CD14-positive monocyte (primary cell): ENCODE data around the gene ANKRD22. TPM values are rescaled to one million over a fixed set of nuclear protein-coding genes. Genes with fewer than 3 reads are reported as not detected.

ENCODE experiments used
- DNase-seq, 3 donors: peaks; one replicate each; pipeline ENCODE4 v3.0.0-alpha.2; 2011 to 2022
- H2AFZ ChIP-seq: 2 replicates; pipeline ENCODE4 v1.6.0; 2012; ENCODE audit warnings: mild to moderate bottlenecking, low read depth, low read length, inconsistent platforms; ENCODE audit not compliant: insufficient read depth, poor library complexity, severe bottlenecking
- H3K27ac ChIP-seq, 2 donors: 1 replicate in 1 of 2; 2 replicates in 1 of 2; pipeline ENCODE4 v1.5.1; 2012 to 2013; ENCODE audit warnings: low read length in 2 of 2, control low read depth in 1 of 2, inconsistent platforms in 1 of 2, low read depth in 1 of 2, mild to moderate bottlenecking in 1 of 2
- H3K27me3 ChIP-seq, 2 donors: one replicate each; pipeline versions ENCODE4 v1.6.0 to v1.6.1; 2011 to 2013; ENCODE audit warnings: low read length in 2 of 2; ENCODE audit not compliant: control insufficient read depth in 2 of 2, insufficient read depth in 2 of 2
- H3K36me3 ChIP-seq, 2 donors: replicated peaks in 1 of 2; 1 replicate in 1 of 2; 2 replicates in 1 of 2; pipeline versions ENCODE4 v1.5.1 to v1.6.1; 2012 to 2013; ENCODE audit warnings: low read length in 2 of 2, control low read depth in 1 of 2, inconsistent platforms in 1 of 2, mild to moderate bottlenecking in 1 of 2; ENCODE audit not compliant: insufficient read depth in 2 of 2, control insufficient read depth in 1 of 2
- H3K4me1 ChIP-seq, 2 donors: 1 replicate in 1 of 2; 2 replicates in 1 of 2; pipeline versions ENCODE4 v1.5.1 to v1.6.1; 2012 to 2013; ENCODE audit warnings: low read length in 2 of 2, control low read depth in 1 of 2, inconsistent platforms in 1 of 2, mild to moderate bottlenecking in 1 of 2, moderate library complexity in 1 of 2; ENCODE audit not compliant: insufficient read depth in 2 of 2, control insufficient read depth in 1 of 2
- H3K4me2 ChIP-seq: replicated peaks from 2 replicates; pipeline ENCODE3; 2012; ENCODE audit warnings: low read length, moderate library complexity, mild to moderate bottlenecking; ENCODE audit not compliant: poor library complexity, severe bottlenecking; ENCODE audit errors: extremely low read depth
- H3K4me3 ChIP-seq, 3 experiments: fragments of 200-600 bp in 1 of 3; sonication (generic) in 1 of 3; replicated peaks in 1 of 3; 1 replicate in 2 of 3; 2 replicates in 1 of 3; pipeline ENCODE4 v1.5.1; 2011 to 2013; ENCODE audit warnings: low read length in 3 of 3, mild to moderate bottlenecking in 3 of 3, control low read depth in 2 of 3, low read depth in 2 of 3, inconsistent platforms in 1 of 3, moderate library complexity in 1 of 3
- H3K79me2 ChIP-seq: 2 replicates; pipeline ENCODE4 v1.6.0; 2012; ENCODE audit warnings: mild to moderate bottlenecking, control low read depth, inconsistent platforms, low read length, moderate library complexity; ENCODE audit not compliant: insufficient read depth
- H3K9ac ChIP-seq: 2 replicates; pipeline ENCODE4 v1.6.0; 2017; ENCODE audit warnings: low read length, mild to moderate bottlenecking; ENCODE audit not compliant: insufficient read depth, poor library complexity, severe bottlenecking
- H3K9me3 ChIP-seq, 2 donors: replicated peaks in 1 of 2; 1 replicate in 1 of 2; 2 replicates in 1 of 2; pipeline versions ENCODE4 v1.5.1 to v1.6.1; 2012 to 2013; ENCODE audit warnings: low read length in 2 of 2, control low read depth in 1 of 2; ENCODE audit not compliant: control insufficient read depth in 1 of 2, insufficient read depth in 1 of 2
- H4K20me1 ChIP-seq: 2 replicates; pipeline ENCODE4 v1.6.0; 2012; ENCODE audit warnings: mild to moderate bottlenecking, low read length, control low read depth, moderate library complexity; ENCODE audit not compliant: insufficient read depth
- H3K27ac Mint-ChIP-seq, 7 donors: one replicate each; pipeline ENCODE4 v1.8.0; 2020; ENCODE audit warnings: mild to moderate bottlenecking in 7 of 7, mixed read lengths in 7 of 7, moderate library complexity in 6 of 7, inconsistent platforms in 2 of 7
- H3K27me3 Mint-ChIP-seq, 3 donors: one replicate each; pipeline ENCODE4 v1.8.0; 2021 to 2022; ENCODE audit warnings: low read depth in 3 of 3, mild to moderate bottlenecking in 3 of 3, mixed read lengths in 3 of 3, moderate library complexity in 3 of 3, inconsistent platforms in 1 of 3
- H3K36me3 Mint-ChIP-seq, 2 donors: one replicate each; pipeline ENCODE4 v1.8.0; 2020; ENCODE audit warnings: mixed read lengths in 2 of 2, inconsistent platforms in 1 of 2, mild to moderate bottlenecking in 1 of 2
- H3K4me1 Mint-ChIP-seq: one replicate; pipeline ENCODE4 v1.8.0; 2020; ENCODE audit warnings: mild to moderate bottlenecking, mixed read lengths
- H3K4me3 Mint-ChIP-seq, 2 donors: one replicate each; pipeline ENCODE4 v1.8.0; 2020; ENCODE audit warnings: mild to moderate bottlenecking in 2 of 2, mixed read lengths in 2 of 2, moderate library complexity in 1 of 2
- H3K9me3 Mint-ChIP-seq, 7 donors: one replicate each; pipeline ENCODE4 v1.8.0; 2020 to 2022; ENCODE audit warnings: mixed read lengths in 7 of 7, mild to moderate bottlenecking in 6 of 7, moderate library complexity in 6 of 7, inconsistent platforms in 2 of 7
- CTCF ChIP-seq: fragments of 200-600 bp; IDR thresholded peaks from one replicate; pipeline ENCODE4 v1.8.0; 2022; ENCODE audit warnings: antibody characterized with exemption, mild to moderate bottlenecking
- WGBS: methylation state at CpG from one replicate; pipeline ENCODE4 v1.1.5; 2013; ENCODE audit warnings: missing lambda C conversion rate; ENCODE audit not compliant: insufficient coverage; 5-methylcytosine and 5-hydroxymethylcytosine counted together
- intact Hi-C, 2 donors: fragments of 100-400 bp; cut with micrococcal nuclease; formaldehyde crosslinking; loops; one replicate each; pipeline versions ENCODE4 v1.15.0 to v1.15.1; 2023
- polyA plus RNA-seq, 3 donors: library from polyadenylated mRNA; depleted of rRNA in 1 of 3; unstranded in 2 of 3; stranded (reverse) in 1 of 3; fragments of 300-500 nt in 2 of 3; fragments of >200 nt in 1 of 3; fragmentation: Illumina TruSeq in 2 of 3; gene quantifications; 1 replicate in 2 of 3; 2 replicates in 1 of 3; pipeline ENCODE4 v1.2.3, GENCODE V29; 2012 to 2021

The ANKRD22 gene
- polyA plus RNA-seq, 3 donors = 2.7 to 3.5 (median 3.2) TPM

GRCh38 chr10:88830643-88831268, 20.9 kb downstream of the ANKRD22 start:
- Histone ChIP-seq H2AFZ (no peak overlapping the region), H4K20me1 (no peaks in the 10 kb centered on the region), H3K4me3 (no peak overlapping the region), H3K4me2 (no peak overlapping the region), H3K79me2 (no peaks in the 10 kb centered on the region), H3K27ac (no peak overlapping the region), H3K9me3 (no peaks in the 10 kb centered on the region), H3K4me1 (peaks cover 30 to 33% of the 10 kb centered on the region in 2 donors), H3K27me3 (no peaks in the 10 kb centered on the region), H3K9ac (no peak overlapping the region), H3K36me3 (peaks cover 2 to 52% of the 10 kb centered on the region in 2 donors)
- H3K27me3 Mint-ChIP-seq = no peaks in the 10 kb centered on the region
- H3K36me3 Mint-ChIP-seq = peaks cover 50 to 54% of the 10 kb centered on the region in 2 donors
- no peak for TF ChIP-seq CTCF
- peaks cover 16% of the 10 kb centered on the region for H3K4me1 Mint-ChIP-seq
- no peak overlapping the region for H3K4me3 Mint-ChIP-seq
- H3K9me3 Mint-ChIP-seq = no peaks in the 10 kb centered on the region
- peak overlapping the region in 2 of 7 donors; percentile 48 to 57 for H3K27ac Mint-ChIP-seq
- WGBS = 100% methylated on average over 5 of the region's 9 CpGs
- intact Hi-C loops = no loop called here
- no peak for DNase-seq

GRCh38 chr10:88828310-88828709, 23.3 kb downstream of the ANKRD22 start:
- no peaks in the 10 kb centered on the region for H3K9me3 ChIP-seq
- Mint-ChIP-seq H3K9me3 (no peaks in the 10 kb centered on the region), H3K36me3 (peaks cover 61 to 67% of the 10 kb centered on the region in 2 donors), H3K4me3 (no peak overlapping the region), H3K27ac (no peak overlapping the region), H3K27me3 (no peaks in the 10 kb centered on the region), H3K4me1 (peaks cover 6% of the 10 kb centered on the region)
- no peak for DNase-seq
- H3K9ac ChIP-seq = no peak overlapping the region
- intact Hi-C loops = no loop called here
- no peak overlapping the region for H3K4me3 ChIP-seq
- no peaks in the 10 kb centered on the region for H4K20me1 ChIP-seq
- peaks cover 5 to 68% of the 10 kb centered on the region in 2 donors for H3K36me3 ChIP-seq
- no peak overlapping the region for H3K4me2 ChIP-seq
- no peaks in the 10 kb centered on the region for H3K27me3 ChIP-seq
- TF ChIP-seq CTCF = no peak
- H3K79me2 ChIP-seq = no peaks in the 10 kb centered on the region
- peaks cover 7 to 9% of the 10 kb centered on the region in 2 donors for H3K4me1 ChIP-seq
- H3K27ac ChIP-seq = no peak overlapping the region
- no peak overlapping the region for H2AFZ ChIP-seq
- no CpG with 5 or more reads among the region's 1 CpG for WGBS
